HCT116 (cell line): ENCODE results near the gene RRM1. TPM values are rescaled to one million over a fixed set of nuclear protein-coding genes. Genes with fewer than 3 reads are reported as not detected.

ENCODE experiments used
- ATAC-seq: fragments of 200-7000 bp; cut with Tn5 transposase; 2 replicates; pipeline ENCODE4 v1.9.1; 2020; ENCODE audit warnings: mild to moderate bottlenecking, moderate library complexity
- BruUV-seq: library from RNA; stranded (reverse); fragments of 400-500 nt; replicated peaks from 2 replicates; lab custom pipeline; 2021; lab: Mats Ljungman, UMichigan
- CTCF ChIA-PET: fragments of 300-600 bp; sonication (Branson Sonifier 250); formaldehyde crosslinking; loops from one replicate; lab custom pipeline; 2021; ENCODE audit warnings: antibody characterized with exemption; lab: Charles Lee
- POLR2A ChIA-PET: fragments of 300-600, 350-600 bp; sonication (Branson Sonifier 250); formaldehyde crosslinking; loops from one replicate; lab custom pipeline; 2021; ENCODE audit warnings: antibody characterized with exemption; lab: Charles Lee
- RAD21 ChIA-PET, 2 experiments: fragments of 300-600 bp; sonication (Branson Sonifier 250); formaldehyde crosslinking; loops; one replicate each; lab custom pipeline; 2023; ENCODE audit warnings: low total read pairs in 2 of 2; ENCODE audit not compliant: uncharacterized antibody in 2 of 2, unreplicated experiment in 2 of 2, low non-redundant PET in 1 of 2; lab: Charles Lee
- DNase-seq: peaks from one replicate; pipeline ENCODE4 v3.0.0-alpha.2; 2010; ENCODE audit warnings: low read depth, low spot score
- H2AFZ ChIP-seq: fragments of 200-600 bp; shearing (Covaris generic), sonication (generic); 2 replicates; pipeline ENCODE4 v1.6.1; 2017; ENCODE audit warnings: low read depth, mixed run types, mixed read lengths, antibody characterized with exemption, low read length; ENCODE audit not compliant: poor library complexity, severe bottlenecking
- H3K27ac ChIP-seq: 2 replicates; pipeline ENCODE4 v1.5.1; 2012; ENCODE audit warnings: low read depth, low read length
- H3K27me3 ChIP-seq: fragments of 200-600 bp; sonication (generic); 2 replicates; pipeline ENCODE4 v1.6.1; 2016; ENCODE audit warnings: mixed run types, low read length, mixed read lengths; ENCODE audit not compliant: insufficient read depth
- H3K36me3 ChIP-seq, 2 experiments: fragments of 200-500 bp in 1 of 2; fragments of 200-600 bp in 1 of 2; sonication (Bioruptor generic) in 1 of 2; sonication (generic) in 1 of 2; 2 replicates each; pipeline versions ENCODE4 v1.5.1 to v1.6.1; 2014 to 2016; ENCODE audit warnings: low read length in 2 of 2, inconsistent platforms in 1 of 2, mixed read lengths in 1 of 2, mixed run types in 1 of 2; ENCODE audit not compliant: insufficient read depth in 2 of 2, control insufficient read depth in 1 of 2
- H3K4me1 ChIP-seq, 2 experiments: fragments of 200-600 bp in 1 of 2; sonication (generic) in 1 of 2; 2 replicates each; pipeline versions ENCODE4 v1.5.1 to v1.6.1; 2012 to 2017; ENCODE audit warnings: low read length in 2 of 2, inconsistent platforms in 1 of 2, mild to moderate bottlenecking in 1 of 2, mixed read lengths in 1 of 2, mixed run types in 1 of 2, moderate library complexity in 1 of 2; ENCODE audit not compliant: insufficient read depth in 2 of 2, control insufficient read depth in 1 of 2
- H3K4me2 ChIP-seq: fragments of 200-600 bp; sonication (generic); 2 replicates; pipeline ENCODE4 v1.6.1; 2017; ENCODE audit warnings: mixed run types, low read length, mixed read lengths
- H3K4me3 ChIP-seq, 2 experiments: fragments of 200-600 bp in 1 of 2; sonication (generic) in 1 of 2; replicated peaks in 1 of 2; 2 replicates each; pipeline ENCODE4 v1.5.1; 2011 to 2016; ENCODE audit warnings: low read length in 2 of 2, control low read depth in 1 of 2, low read depth in 1 of 2, mild to moderate bottlenecking in 1 of 2, mixed read lengths in 1 of 2, mixed run types in 1 of 2
- H3K79me2 ChIP-seq: fragments of 200-600 bp; sonication (generic); 2 replicates; pipeline ENCODE4 v1.6.1; 2017; ENCODE audit warnings: mild to moderate bottlenecking, mixed run types, low read length, moderate library complexity, mixed read lengths; ENCODE audit not compliant: insufficient read depth
- H3K9ac ChIP-seq: fragments of 200-600 bp; sonication (generic); 2 replicates; pipeline ENCODE4 v1.6.1; 2016; ENCODE audit warnings: low read length, mixed read lengths
- H3K9me2 ChIP-seq: fragments of 200-600 bp; sonication (generic), shearing (Covaris generic); 2 replicates; pipeline ENCODE4 v1.6.1; 2017; ENCODE audit warnings: mixed run types, mild to moderate bottlenecking, moderate library complexity; ENCODE audit not compliant: insufficient read depth
- H3K9me3 ChIP-seq, 2 experiments: fragments of 200-500 bp in 1 of 2; fragments of 200-600 bp in 1 of 2; sonication (Bioruptor generic) in 1 of 2; sonication (generic) in 1 of 2; 2 replicates each; pipeline ENCODE4 v1.6.1; 2014 to 2017; ENCODE audit warnings: low read length in 2 of 2, mixed read lengths in 2 of 2, inconsistent platforms in 1 of 2, low read depth in 1 of 2, mild to moderate bottlenecking in 1 of 2, mixed run types in 1 of 2, moderate library complexity in 1 of 2; ENCODE audit not compliant: control insufficient read depth in 1 of 2, insufficient read depth in 1 of 2
- H4K20me1 ChIP-seq: fragments of 200-600 bp; sonication (generic), shearing (Covaris generic); 2 replicates; pipeline ENCODE4 v1.6.1; 2017; ENCODE audit warnings: mixed run types, mild to moderate bottlenecking, moderate library complexity; ENCODE audit not compliant: insufficient read depth
- CEBPB ChIP-seq: IDR thresholded peaks from 2 replicates; pipeline ENCODE4 v1.6.1; 2012; ENCODE audit warnings: low read depth
- EGR1 ChIP-seq: IDR thresholded peaks from 2 replicates; pipeline ENCODE4 v1.6.1; 2012; ENCODE audit warnings: low read depth
- ELF1 ChIP-seq: IDR thresholded peaks from 2 replicates; pipeline ENCODE4 v1.6.1; 2012; ENCODE audit warnings: low read depth, borderline replicate concordance
- EZH2 ChIP-seq: fragments of 200-600 bp; sonication (generic); IDR thresholded peaks from 2 replicates; pipeline ENCODE4 v1.6.1; 2017; ENCODE audit warnings: antibody characterized with exemption, mixed run types
- EZH2phosphoT487 ChIP-seq: fragments of 200-600 bp; IDR thresholded peaks from 2 replicates; pipeline ENCODE4 v1.6.1; 2018; ENCODE audit warnings: antibody characterized with exemption, borderline replicate concordance
- JUND ChIP-seq: IDR thresholded peaks from 2 replicates; pipeline ENCODE4 v1.6.1; 2012
- RAD21 ChIP-seq: IDR thresholded peaks from 2 replicates; pipeline ENCODE4 v1.6.1; 2012; ENCODE audit warnings: low read depth, mild to moderate bottlenecking
- SIN3A ChIP-seq: IDR thresholded peaks from 2 replicates; pipeline ENCODE4 v1.6.1; 2012; ENCODE audit warnings: low read depth
- SP1 ChIP-seq: IDR thresholded peaks from 2 replicates; pipeline ENCODE4 v1.6.1; 2012; ENCODE audit warnings: low read depth
- SRF ChIP-seq: IDR thresholded peaks from 2 replicates; pipeline ENCODE4 v1.6.1; 2012; ENCODE audit warnings: low read depth
- TCF7L2 ChIP-seq: IDR thresholded peaks from 2 replicates; pipeline ENCODE4 v1.7.0; 2011; ENCODE audit warnings: borderline replicate concordance, inconsistent platforms; ENCODE audit not compliant: insufficient read depth, insufficient read length; ENCODE audit errors: extremely low read depth
- YY1 ChIP-seq: IDR thresholded peaks from 2 replicates; pipeline ENCODE4 v1.6.1; 2011; ENCODE audit warnings: low read length, low read depth, moderate library complexity, mild to moderate bottlenecking; ENCODE audit not compliant: insufficient replicate concordance; ENCODE audit errors: extremely low read depth
- intact Hi-C: fragments of 100-400 bp; cut with micrococcal nuclease; formaldehyde crosslinking; loops from 2 replicates; pipeline ENCODE4 v1.10.0; 2022
- total RNA-seq: library from RNA; stranded (reverse); gene quantifications from one replicate; pipeline ENCODE4 v1.2.1, GENCODE V29; 2021; ENCODE audit not compliant: unreplicated experiment
- TF ChIP-seq, protein P1 (sequence below), 3 experiments: fragments of 200-600 bp in 1 of 3; sonication (generic) in 1 of 3; IDR thresholded peaks in 2 of 3; conservative IDR thresholded peaks in 1 of 3; 2 replicates each; pipeline ENCODE4 v1.5.1; 2012 to 2017; ENCODE audit warnings: low read depth in 2 of 3, low read length in 2 of 3, antibody characterized with exemption in 1 of 3, borderline replicate concordance in 1 of 3, control low read depth in 1 of 3, mild to moderate bottlenecking in 1 of 3, mixed read lengths in 1 of 3, mixed run types in 1 of 3, moderate library complexity in 1 of 3; ENCODE audit not compliant: insufficient read depth in 1 of 3
- TF ChIP-seq, protein P2 (sequence below): IDR thresholded peaks from 2 replicates; pipeline ENCODE4 v1.6.1; 2011; ENCODE audit warnings: mild to moderate bottlenecking, low read length, moderate library complexity; ENCODE audit not compliant: insufficient replicate concordance; ENCODE audit errors: extremely low read depth

The RRM1 gene
- total RNA-seq, 1 experiment from 2014 or later, result 134 TPM

DNA sequence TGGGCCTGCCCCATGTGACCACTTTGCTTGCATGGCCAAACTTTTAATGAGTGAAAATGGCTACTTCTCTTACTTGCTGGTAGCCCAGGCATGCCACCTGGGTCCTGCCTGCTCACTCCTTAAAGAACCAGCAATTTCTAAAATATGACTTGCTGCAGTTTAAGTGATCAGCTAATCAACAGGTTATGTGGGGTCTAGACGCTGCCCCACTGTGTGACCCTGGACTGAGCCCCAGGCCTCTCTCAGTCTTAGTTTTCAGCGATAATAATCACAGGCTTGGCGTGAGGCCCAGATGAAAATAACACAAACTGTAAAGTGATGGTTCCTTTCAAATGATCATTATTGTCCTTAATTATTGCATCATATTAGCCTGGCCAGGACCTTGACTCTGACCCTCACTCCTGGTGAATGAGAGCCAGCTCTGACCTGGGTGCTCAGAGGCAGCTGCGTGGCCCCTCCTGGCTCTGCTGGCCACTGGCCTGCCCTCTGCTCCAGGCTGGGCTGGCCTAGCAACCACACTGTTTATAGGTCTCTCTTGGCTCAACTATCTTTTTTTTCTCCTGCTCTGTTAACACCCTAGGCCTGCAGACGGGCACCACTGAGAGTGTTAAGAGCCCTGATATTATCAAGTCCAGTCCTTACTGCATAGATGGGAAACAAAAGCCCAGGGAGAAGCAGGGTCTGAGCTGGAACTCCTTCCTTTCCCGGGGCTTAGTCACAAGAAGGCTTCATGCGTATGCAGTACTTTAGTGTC, 89.7 kb downstream of the RRM1 start:
- Histone ChIP-seq H3K9me2 (no peaks in the 10 kb centered on the region), H3K36me3 (no peaks in the 10 kb centered on the region), H3K27me3 (no peaks in the 10 kb centered on the region), H3K9ac (no peak overlapping the region), H3K4me2 (no peak overlapping the region), H3K9me3 (no peaks in the 10 kb centered on the region), H3K27ac (no peak overlapping the region), H3K4me3 (no peak overlapping the region), H3K79me2 (no peaks in the 10 kb centered on the region), H4K20me1 (no peaks in the 10 kb centered on the region), H2AFZ (no peak overlapping the region), H3K4me1 (peaks cover 0 to 12% of the 10 kb centered on the region in 2 experiments; a peak in 2 of 4 replicates)
- ChIA-PET POLR2A (no interaction called here), RAD21 (interaction anchor here (0.7 to 0.8 kb wide), 2 partner anchors 24 to 355 kb away, joined by 3 to 5 read pairs; no protein-coding TSS in a partner anchor), CTCF (interaction anchor here (1.0 to 1.7 kb wide), 2 partner anchors 310 to 355 kb away, joined by 3 to 6 read pairs; no protein-coding TSS in a partner anchor)
- BruUV-seq, result no TSS peak
- DNase-seq, result no peak
- ATAC-seq, result no peak
- intact Hi-C loops, result no loop called here
- TF ChIP-seq TCF7L2 (no peak), RAD21 (no peak), EZH2 (no peak), ELF1 (no peak), JUND (no peak), SIN3A (no peak), SP1 (no peak), EGR1 (no peak), SRF (no peak), YY1 (no peak), EZH2phosphoT487 (no peak), CEBPB (no peak)
- TF ChIP-seq, protein P1, sequence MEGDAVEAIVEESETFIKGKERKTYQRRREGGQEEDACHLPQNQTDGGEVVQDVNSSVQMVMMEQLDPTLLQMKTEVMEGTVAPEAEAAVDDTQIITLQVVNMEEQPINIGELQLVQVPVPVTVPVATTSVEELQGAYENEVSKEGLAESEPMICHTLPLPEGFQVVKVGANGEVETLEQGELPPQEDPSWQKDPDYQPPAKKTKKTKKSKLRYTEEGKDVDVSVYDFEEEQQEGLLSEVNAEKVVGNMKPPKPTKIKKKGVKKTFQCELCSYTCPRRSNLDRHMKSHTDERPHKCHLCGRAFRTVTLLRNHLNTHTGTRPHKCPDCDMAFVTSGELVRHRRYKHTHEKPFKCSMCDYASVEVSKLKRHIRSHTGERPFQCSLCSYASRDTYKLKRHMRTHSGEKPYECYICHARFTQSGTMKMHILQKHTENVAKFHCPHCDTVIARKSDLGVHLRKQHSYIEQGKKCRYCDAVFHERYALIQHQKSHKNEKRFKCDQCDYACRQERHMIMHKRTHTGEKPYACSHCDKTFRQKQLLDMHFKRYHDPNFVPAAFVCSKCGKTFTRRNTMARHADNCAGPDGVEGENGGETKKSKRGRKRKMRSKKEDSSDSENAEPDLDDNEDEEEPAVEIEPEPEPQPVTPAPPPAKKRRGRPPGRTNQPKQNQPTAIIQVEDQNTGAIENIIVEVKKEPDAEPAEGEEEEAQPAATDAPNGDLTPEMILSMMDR (IDR thresholded peaks at IDR 0.05 in 2 of 3, conservative IDR thresholded peaks at IDR 0.05 in 1 of 3; ENCODE audit: borderline replicate concordance in 1 of 3, insufficient read depth in 1 of 3, low read depth in 2 of 3, low read length in 2 of 3), result no peak
- TF ChIP-seq, protein P2, sequence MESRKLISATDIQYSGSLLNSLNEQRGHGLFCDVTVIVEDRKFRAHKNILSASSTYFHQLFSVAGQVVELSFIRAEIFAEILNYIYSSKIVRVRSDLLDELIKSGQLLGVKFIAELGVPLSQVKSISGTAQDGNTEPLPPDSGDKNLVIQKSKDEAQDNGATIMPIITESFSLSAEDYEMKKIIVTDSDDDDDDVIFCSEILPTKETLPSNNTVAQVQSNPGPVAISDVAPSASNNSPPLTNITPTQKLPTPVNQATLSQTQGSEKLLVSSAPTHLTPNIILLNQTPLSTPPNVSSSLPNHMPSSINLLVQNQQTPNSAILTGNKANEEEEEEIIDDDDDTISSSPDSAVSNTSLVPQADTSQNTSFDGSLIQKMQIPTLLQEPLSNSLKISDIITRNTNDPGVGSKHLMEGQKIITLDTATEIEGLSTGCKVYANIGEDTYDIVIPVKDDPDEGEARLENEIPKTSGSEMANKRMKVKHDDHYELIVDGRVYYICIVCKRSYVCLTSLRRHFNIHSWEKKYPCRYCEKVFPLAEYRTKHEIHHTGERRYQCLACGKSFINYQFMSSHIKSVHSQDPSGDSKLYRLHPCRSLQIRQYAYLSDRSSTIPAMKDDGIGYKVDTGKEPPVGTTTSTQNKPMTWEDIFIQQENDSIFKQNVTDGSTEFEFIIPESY, result no peak
